CD4-positive, CD25-positive, alpha-beta regulatory T cell (primary cell): ENCODE data around the gene ADAMTS13. TPM values are rescaled to one million over a fixed set of nuclear protein-coding genes. Genes with fewer than 3 reads are reported as not detected.
"Not testable (repeated sequence)": the region's sequence is repeated elsewhere in the genome, so short reads cannot be mapped to it uniquely, and the experiment has no call there.

ENCODE experiments used
- ATAC-seq, 2 donors: fragments of 150-1000 bp; cut with Tn5 transposase; one replicate each; pipeline ENCODE4 v1.10.0; 2021; ENCODE audit warnings: low read depth in 2 of 2, moderate number of reproducible peaks in 2 of 2, moderate library complexity in 1 of 2
- DNase-seq, 3 donors: peaks; one replicate each; pipeline versions ENCODE4 v3.0.0 to v3.0.0-alpha.2; 2012 to 2022; ENCODE audit warnings: mixed read lengths in 1 of 3
- H3K27ac ChIP-seq: one replicate; pipeline ENCODE4 v1.7.0; 2013; ENCODE audit warnings: mild to moderate bottlenecking, low read length; ENCODE audit not compliant: insufficient read depth, poor library complexity, severe bottlenecking
- H3K27me3 ChIP-seq: one replicate; pipeline ENCODE4 v1.7.0; 2013; ENCODE audit warnings: low read length; ENCODE audit not compliant: control insufficient read depth, insufficient read depth
- H3K36me3 ChIP-seq: one replicate; pipeline ENCODE4 v1.7.0; 2013; ENCODE audit warnings: mild to moderate bottlenecking, low read length, moderate library complexity; ENCODE audit not compliant: control insufficient read depth, insufficient read depth
- H3K4me1 ChIP-seq: 2 replicates; pipeline ENCODE4 v1.7.0; 2013; ENCODE audit warnings: mild to moderate bottlenecking, low read length; ENCODE audit not compliant: insufficient read depth, control insufficient read depth, poor library complexity, severe bottlenecking
- H3K4me3 ChIP-seq: one replicate; pipeline ENCODE4 v1.7.0; 2013; ENCODE audit warnings: low read depth, mild to moderate bottlenecking, low read length, moderate library complexity
- H3K9me3 ChIP-seq, 2 experiments: 1 replicate in 1 of 2; 2 replicates in 1 of 2; pipeline ENCODE4 v1.7.0; 2013; ENCODE audit warnings: low read length in 2 of 2, mild to moderate bottlenecking in 1 of 2, moderate library complexity in 1 of 2; ENCODE audit not compliant: control insufficient read depth in 2 of 2
- H3K27ac Mint-ChIP-seq, 3 donors: one replicate each; pipeline ENCODE4 v1.8.0; 2020 to 2022; ENCODE audit warnings: mild to moderate bottlenecking in 3 of 3, mixed read lengths in 3 of 3, moderate library complexity in 2 of 3
- H3K27me3 Mint-ChIP-seq: one replicate; pipeline ENCODE4 v1.8.0; 2022; ENCODE audit warnings: mild to moderate bottlenecking, mixed read lengths
- H3K36me3 Mint-ChIP-seq: one replicate; pipeline ENCODE4 v1.8.0; 2020; ENCODE audit warnings: mixed read lengths
- H3K4me1 Mint-ChIP-seq, 4 donors: one replicate each; pipeline ENCODE4 v1.8.0; 2020 to 2022; ENCODE audit warnings: mixed read lengths in 4 of 4, mild to moderate bottlenecking in 1 of 4
- H3K4me3 Mint-ChIP-seq, 4 donors: one replicate each; pipeline ENCODE4 v1.8.0; 2020 to 2022; ENCODE audit warnings: mild to moderate bottlenecking in 4 of 4, mixed read lengths in 4 of 4, moderate library complexity in 3 of 4
- H3K9me3 Mint-ChIP-seq, 7 donors: one replicate each; pipeline ENCODE4 v1.8.0; 2020 to 2022; ENCODE audit warnings: mixed read lengths in 7 of 7, mild to moderate bottlenecking in 3 of 7, moderate library complexity in 2 of 7
- polyA plus RNA-seq, 4 donors: library from polyadenylated mRNA; unstranded; fragments of 300-500 nt; fragmentation: Illumina TruSeq; gene quantifications; one replicate each; pipeline ENCODE4 v1.2.3, GENCODE V29; 2021
- total RNA-seq: library from RNA; stranded (reverse); gene quantifications from one replicate; pipeline ENCODE4 v1.2.3, GENCODE V29; 2022

The ADAMTS13 gene
- total and polyA plus RNA-seq, 5 donors from 2014 or later, result 0.10 to 0.47 TPM; not detected in 3

DNA sequence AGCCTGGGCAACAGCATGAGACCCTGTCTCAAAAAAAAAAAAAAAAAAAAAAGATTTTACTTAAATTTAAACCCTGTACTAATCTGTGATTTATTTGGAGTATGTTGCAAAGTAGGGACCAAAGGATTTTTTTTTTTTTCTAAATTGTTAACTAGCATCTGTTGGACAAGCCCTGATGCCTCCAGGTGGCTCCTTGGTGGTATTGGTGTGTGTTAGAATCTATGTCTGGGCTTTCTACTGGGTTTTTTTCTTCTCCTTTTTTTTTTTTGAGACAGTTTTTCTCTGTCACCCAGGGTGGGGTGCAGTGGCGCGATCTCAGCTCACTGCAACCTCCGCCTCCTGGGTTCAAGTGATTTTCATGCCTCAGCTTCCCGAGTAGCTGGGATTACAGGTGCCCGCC, 29.7 kb downstream of the ADAMTS13 start:
- H3K4me1 ChIP-seq, H3K27me3 Mint-ChIP-seq, H3K27ac Mint-ChIP-seq: not testable (repeated sequence)

DNA sequence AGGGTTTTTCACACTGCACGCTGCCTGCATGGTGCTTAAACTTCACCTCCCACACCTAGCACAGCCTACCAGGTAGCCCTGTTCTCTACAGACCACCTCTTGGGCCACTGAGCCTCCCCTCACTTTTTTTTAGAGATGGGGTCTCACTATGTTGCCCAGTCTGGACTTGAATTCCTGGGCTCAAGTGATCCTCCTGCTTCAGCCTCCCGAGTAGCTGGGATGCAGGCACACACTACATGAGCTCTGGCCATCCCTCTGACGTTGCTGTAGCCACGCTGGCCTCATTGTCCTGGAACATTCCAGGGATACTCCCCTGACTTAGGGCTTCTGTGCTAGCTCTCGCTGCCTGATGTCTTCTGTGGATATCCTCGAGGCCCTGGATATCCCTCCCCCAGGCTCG, 30.4 kb downstream of the ADAMTS13 start:
- no peak overlapping the region for H3K4me3 ChIP-seq
- no peaks in the 10 kb centered on the region for H3K4me1 Mint-ChIP-seq

More for the DNA sequence above, 29.7 kb downstream of the ADAMTS13 start:
- H3K36me3 ChIP-seq, H3K27me3 ChIP-seq, H3K36me3 Mint-ChIP-seq, H3K27ac ChIP-seq, ATAC-seq, H3K4me3 Mint-ChIP-seq, DNase-seq, H3K4me1 Mint-ChIP-seq, H3K4me3 ChIP-seq, H3K9me3 ChIP-seq, H3K9me3 Mint-ChIP-seq: not testable (repeated sequence)

DNA sequence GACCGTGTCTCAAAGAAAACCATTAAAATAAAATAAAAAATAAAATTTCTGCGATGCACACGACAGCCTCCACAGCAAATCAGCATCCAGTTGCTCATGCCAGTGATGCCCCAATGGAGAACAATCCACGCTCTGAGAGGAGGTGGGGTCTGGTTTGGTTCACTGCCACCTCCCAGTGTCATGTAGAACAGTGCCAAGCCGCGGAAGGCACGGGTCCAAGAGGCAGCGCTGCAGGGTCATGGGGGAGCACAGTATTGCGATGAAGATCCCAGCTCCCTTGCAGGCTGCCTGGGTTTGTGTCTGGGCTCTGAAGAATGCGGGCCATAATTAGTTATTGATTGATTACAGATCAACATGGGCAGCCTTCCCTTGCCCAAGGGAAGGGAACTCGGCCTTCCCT, 31.5 kb downstream of the ADAMTS13 start:
- Mint-ChIP-seq H3K4me3 (no peak overlapping the region), H3K36me3 (no peaks in the 10 kb centered on the region), H3K9me3 (no peaks in the 10 kb centered on the region), H3K4me1 (no peaks in the 10 kb centered on the region), H3K27ac (no peak overlapping the region), H3K27me3 (peaks cover 2% of the 10 kb centered on the region)
- DNase-seq, result no peak
- H3K36me3 ChIP-seq, result no peaks in the 10 kb centered on the region
- ATAC-seq, result no peak
- no peaks in the 10 kb centered on the region for H3K9me3 ChIP-seq
- H3K4me3 ChIP-seq, result no peak overlapping the region
- H3K27ac ChIP-seq, result no peak overlapping the region
- H3K4me1 ChIP-seq, result no peaks in the 10 kb centered on the region
- no peaks in the 10 kb centered on the region for H3K27me3 ChIP-seq

More for the DNA sequence above, 30.4 kb downstream of the ADAMTS13 start:
- H3K9me3 Mint-ChIP-seq, result no peaks in the 10 kb centered on the region
- H3K36me3 ChIP-seq, result no peaks in the 10 kb centered on the region
- DNase-seq, result no peak
- no peaks in the 10 kb centered on the region for H3K27me3 ChIP-seq
- H3K27ac Mint-ChIP-seq, result no peak overlapping the region
- H3K27me3 Mint-ChIP-seq, result peaks cover 1% of the 10 kb centered on the region
- H3K4me1 ChIP-seq, result no peaks in the 10 kb centered on the region
- H3K4me3 Mint-ChIP-seq, result no peak overlapping the region
- H3K27ac ChIP-seq, result no peak overlapping the region
- no peak for ATAC-seq
- H3K36me3 Mint-ChIP-seq, result no peaks in the 10 kb centered on the region
- no peaks in the 10 kb centered on the region for H3K9me3 ChIP-seq

DNA sequence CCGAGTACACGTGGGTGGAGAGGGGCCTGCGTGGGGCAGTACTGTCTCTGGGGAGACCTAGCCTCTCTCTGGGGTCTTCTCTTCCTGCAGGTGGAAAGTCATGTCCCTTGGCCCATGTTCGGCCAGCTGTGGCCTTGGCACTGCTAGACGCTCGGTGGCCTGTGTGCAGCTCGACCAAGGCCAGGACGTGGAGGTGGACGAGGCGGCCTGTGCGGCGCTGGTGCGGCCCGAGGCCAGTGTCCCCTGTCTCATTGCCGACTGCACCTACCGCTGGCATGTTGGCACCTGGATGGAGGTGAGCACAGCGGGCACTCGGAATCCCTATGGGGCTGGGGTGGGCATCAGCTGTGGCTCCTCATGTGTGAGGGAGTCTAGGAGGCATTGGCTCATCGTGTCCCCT, 32.2 kb downstream of the ADAMTS13 start:
- no peak overlapping the region for H3K27ac ChIP-seq
- H3K27me3 ChIP-seq, result no peaks in the 10 kb centered on the region
- H3K36me3 ChIP-seq, result no peaks in the 10 kb centered on the region
- Mint-ChIP-seq H3K9me3 (no peaks in the 10 kb centered on the region), H3K27me3 (peaks cover 5% of the 10 kb centered on the region), H3K36me3 (no peaks in the 10 kb centered on the region), H3K4me3 (no peak overlapping the region), H3K4me1 (peaks cover 0 to 3% (median under 1%) of the 10 kb centered on the region in 4 donors), H3K27ac (peak overlapping the region in 2 of 3 donors; percentile 14 to 46)
- no peak for DNase-seq
- peaks cover 5% of the 10 kb centered on the region for H3K4me1 ChIP-seq
- H3K9me3 ChIP-seq, result no peaks in the 10 kb centered on the region
- ATAC-seq, result no peak
- no peak overlapping the region for H3K4me3 ChIP-seq

DNA sequence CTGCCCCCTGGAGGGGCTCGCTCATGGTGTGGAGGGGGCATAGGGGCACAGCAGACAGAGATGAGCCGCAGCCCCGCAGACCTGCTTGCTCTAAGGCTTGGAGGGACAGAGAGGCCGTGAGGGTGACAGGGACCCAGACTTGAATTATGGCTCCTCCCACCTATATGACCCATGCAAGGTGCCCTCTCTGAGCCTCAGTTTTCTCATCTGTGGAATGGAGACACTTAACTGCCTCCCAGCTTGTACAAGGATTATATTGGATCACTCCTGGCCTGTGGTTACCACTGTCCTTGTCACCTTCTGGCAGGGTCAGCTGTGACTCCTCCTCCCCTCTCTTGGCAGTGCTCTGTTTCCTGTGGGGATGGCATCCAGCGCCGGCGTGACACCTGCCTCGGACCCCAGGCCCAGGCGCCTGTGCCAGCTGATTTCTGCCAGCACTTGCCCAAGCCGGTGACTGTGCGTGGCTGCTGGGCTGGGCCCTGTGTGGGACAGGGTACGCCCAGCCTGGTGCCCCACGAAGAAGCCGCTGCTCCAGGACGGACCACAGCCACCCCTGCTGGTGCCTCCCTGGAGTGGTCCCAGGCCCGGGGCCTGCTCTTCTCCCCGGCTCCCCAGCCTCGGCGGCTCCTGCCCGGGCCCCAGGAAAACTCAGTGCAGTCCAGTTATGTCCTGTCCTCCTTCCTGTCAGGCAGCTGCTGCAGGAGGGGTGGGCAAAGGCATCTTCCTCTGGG, 32.9 kb downstream of the ADAMTS13 start:
- DNase-seq (no peak), ATAC-seq (no peak)
- Mint-ChIP-seq H3K4me1 (peaks cover 0 to 8% (median 3%) of the 10 kb centered on the region in 4 donors), H3K27ac (no peak overlapping the region), H3K9me3 (no peaks in the 10 kb centered on the region), H3K4me3 (no peak overlapping the region), H3K27me3 (peaks cover 5% of the 10 kb centered on the region), H3K36me3 (no peaks in the 10 kb centered on the region)
- no peaks in the 10 kb centered on the region for H3K9me3 ChIP-seq
- no peaks in the 10 kb centered on the region for H3K27me3 ChIP-seq
- H3K36me3 ChIP-seq, result no peaks in the 10 kb centered on the region
- H3K4me3 ChIP-seq, result no peak overlapping the region
- H3K27ac ChIP-seq, result no peak overlapping the region
- peaks cover 12% of the 10 kb centered on the region for H3K4me1 ChIP-seq

DNA sequence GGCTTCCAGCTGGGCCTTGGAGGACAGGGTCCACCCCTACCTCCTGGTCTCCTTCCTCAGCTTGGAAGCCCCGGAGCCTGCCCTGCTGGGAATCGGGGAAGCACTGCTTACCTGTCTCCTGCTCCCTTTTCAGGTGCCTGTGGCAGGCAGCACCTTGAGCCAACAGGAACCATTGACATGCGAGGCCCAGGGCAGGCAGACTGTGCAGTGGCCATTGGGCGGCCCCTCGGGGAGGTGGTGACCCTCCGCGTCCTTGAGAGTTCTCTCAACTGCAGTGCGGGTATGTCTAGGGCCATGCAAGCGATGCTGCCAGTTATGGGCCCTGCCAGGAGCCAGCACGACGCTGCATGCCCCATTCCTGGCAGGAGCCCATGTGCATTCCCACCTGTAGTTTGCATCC, 33.8 kb downstream of the ADAMTS13 start:
- Histone ChIP-seq H3K9me3 (no peaks in the 10 kb centered on the region), H3K4me3 (no peak overlapping the region), H3K27me3 (no peaks in the 10 kb centered on the region), H3K27ac (no peak overlapping the region), H3K4me1 (peaks cover 16% of the 10 kb centered on the region), H3K36me3 (no peaks in the 10 kb centered on the region)
- Mint-ChIP-seq H3K4me1 (peaks cover 0 to 14% (median 3%) of the 10 kb centered on the region in 4 donors), H3K36me3 (no peaks in the 10 kb centered on the region), H3K9me3 (no peaks in the 10 kb centered on the region), H3K4me3 (no peak overlapping the region), H3K27ac (no peak overlapping the region), H3K27me3 (peaks cover 5% of the 10 kb centered on the region)
- DNase-seq (no peak), ATAC-seq (no peak)

DNA sequence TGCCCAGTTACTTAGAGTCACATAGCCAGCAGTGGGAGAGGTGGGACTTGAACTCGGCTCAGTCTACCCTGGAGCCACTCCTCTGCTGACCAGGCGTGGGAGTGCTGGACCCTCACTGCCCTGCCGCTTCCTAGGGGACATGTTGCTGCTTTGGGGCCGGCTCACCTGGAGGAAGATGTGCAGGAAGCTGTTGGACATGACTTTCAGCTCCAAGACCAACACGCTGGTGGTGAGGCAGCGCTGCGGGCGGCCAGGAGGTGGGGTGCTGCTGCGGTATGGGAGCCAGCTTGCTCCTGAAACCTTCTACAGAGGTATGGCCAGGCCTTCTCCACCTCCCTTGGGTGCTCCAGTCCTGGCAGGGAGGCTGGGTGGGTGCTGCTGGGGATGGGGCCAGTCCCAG, 34.2 kb downstream of the ADAMTS13 start:
- DNase-seq, result no peak
- Histone ChIP-seq H3K27me3 (no peaks in the 10 kb centered on the region), H3K36me3 (no peaks in the 10 kb centered on the region), H3K27ac (no peak overlapping the region), H3K4me3 (no peak overlapping the region), H3K9me3 (no peaks in the 10 kb centered on the region), H3K4me1 (peaks cover 16% of the 10 kb centered on the region)
- Mint-ChIP-seq H3K27me3 (peaks cover 5% of the 10 kb centered on the region), H3K27ac (no peak overlapping the region), H3K4me3 (no peak overlapping the region), H3K4me1 (peaks cover 0 to 17% (median 3%) of the 10 kb centered on the region in 4 donors), H3K9me3 (no peaks in the 10 kb centered on the region), H3K36me3 (no peaks in the 10 kb centered on the region)
- ATAC-seq, result no peak

DNA sequence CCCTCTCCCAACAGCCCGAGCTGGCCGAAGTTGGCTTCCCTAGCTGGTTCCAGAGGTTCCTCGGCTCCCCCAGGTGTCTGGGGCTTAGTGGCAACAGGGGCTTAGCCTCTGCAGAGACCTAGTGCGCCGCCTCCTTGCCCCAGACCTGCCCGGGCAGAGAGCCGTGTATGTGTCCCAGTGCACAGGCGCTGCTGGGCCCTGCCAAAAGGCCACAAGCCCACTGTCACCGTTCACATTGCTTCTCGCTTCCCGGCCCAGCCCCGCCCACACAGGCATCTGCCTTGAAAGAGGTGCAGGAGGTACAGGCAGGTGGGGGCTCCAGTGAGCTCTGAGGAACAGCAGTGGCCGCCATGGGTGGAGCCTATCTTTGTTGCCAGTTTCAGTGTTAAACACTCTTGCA, 35.1 kb downstream of the ADAMTS13 start:
- Histone ChIP-seq H3K27ac (no peak overlapping the region), H3K4me1 (peaks cover 16% of the 10 kb centered on the region), H3K9me3 (no peaks in the 10 kb centered on the region), H3K4me3 (no peak overlapping the region), H3K27me3 (no peaks in the 10 kb centered on the region), H3K36me3 (no peaks in the 10 kb centered on the region)
- Mint-ChIP-seq H3K27me3 (peaks cover 5% of the 10 kb centered on the region), H3K4me3 (no peak overlapping the region), H3K27ac (no peak overlapping the region), H3K9me3 (no peaks in the 10 kb centered on the region), H3K36me3 (no peaks in the 10 kb centered on the region), H3K4me1 (peaks cover 0 to 21% (median 3%) of the 10 kb centered on the region in 4 donors)
- DNase-seq, result no peak
- ATAC-seq, result no peak
